HepG2 (cell line): ENCODE measurements around the gene WDR54. TPM values are rescaled to one million over a fixed set of nuclear protein-coding genes. Genes with fewer than 3 reads are reported as not detected.

Experiments used
- CBX2 ChIP-seq, 2 experiments: fragments of 200-600 bp in 1 of 2; sonication (generic); formaldehyde crosslinking in 1 of 2; IDR thresholded peaks; 2 replicates each; pipeline versions ENCODE4 v1.7.0 to v1.8.1; 2018 to 2022; ENCODE audit warnings: low read depth in 2 of 2, low read length in 1 of 2, mild to moderate bottlenecking in 1 of 2, missing genetic modification reagents in 1 of 2
- DNMT1 ChIP-seq: sonication (generic); formaldehyde crosslinking; IDR thresholded peaks from 2 replicates; pipeline ENCODE4 v1.5.1; 2020; ENCODE audit warnings: mild to moderate bottlenecking, missing genetic modification reagents
- ELF4 ChIP-seq: sonication (generic); formaldehyde crosslinking; IDR thresholded peaks from 2 replicates; pipeline ENCODE4 v1.5.0; 2020; ENCODE audit warnings: missing genetic modification reagents, mild to moderate bottlenecking, moderate library complexity, borderline replicate concordance
- HNRNPLL ChIP-seq: fragments of 200-400 bp; formaldehyde crosslinking; IDR thresholded peaks from 2 replicates; pipeline ENCODE4 v1.6.1; 2017; ENCODE audit warnings: mild to moderate bottlenecking, low read depth, low read length; ENCODE audit not compliant: poor library complexity, severe bottlenecking
- NFAT5 ChIP-seq: sonication (generic); formaldehyde crosslinking; IDR thresholded peaks from 2 replicates; pipeline ENCODE4 v1.4.0; 2020; ENCODE audit warnings: missing genetic modification reagents
- NFE2L2 ChIP-seq: fragments of 150-350 bp; IDR thresholded peaks from 2 replicates; pipeline ENCODE4 v1.6.1; 2014; ENCODE audit warnings: low read length
- POLR2AphosphoS5 ChIP-seq: IDR thresholded peaks from 2 replicates; pipeline ENCODE4 v1.6.1; 2012; ENCODE audit warnings: low read depth, low read length
- SMAD1 ChIP-seq: sonication (generic); formaldehyde crosslinking; IDR thresholded peaks from 2 replicates; pipeline ENCODE4 v1.4.0; 2020; ENCODE audit warnings: missing genetic modification reagents, low read depth, mild to moderate bottlenecking, borderline replicate concordance
- TOE1 ChIP-seq: sonication (generic); formaldehyde crosslinking; IDR thresholded peaks from 2 replicates; pipeline ENCODE4 v1.4.0; 2020; ENCODE audit warnings: mild to moderate bottlenecking, missing genetic modification reagents
- U2AF2 ChIP-seq: fragments of 200-400 bp; formaldehyde crosslinking; IDR thresholded peaks from 2 replicates; pipeline ENCODE4 v1.6.1; 2017; ENCODE audit warnings: low read depth, mild to moderate bottlenecking, low read length
- UBTF ChIP-seq: sonication (generic); formaldehyde crosslinking; IDR thresholded peaks from 2 replicates; pipeline ENCODE4 v1.4.0; 2020; ENCODE audit warnings: mild to moderate bottlenecking, missing genetic modification reagents
- ZBTB21 ChIP-seq: sonication (generic); formaldehyde crosslinking; IDR thresholded peaks from 2 replicates; pipeline ENCODE4 v1.4.0; 2020; ENCODE audit warnings: missing genetic modification reagents
- ZNF329 ChIP-seq: sonication (generic); formaldehyde crosslinking; IDR thresholded peaks from 2 replicates; pipeline ENCODE4 v1.9.0; 2021; ENCODE audit warnings: low read depth, mild to moderate bottlenecking, missing genetic modification reagents
- ZNF362 ChIP-seq: sonication (generic); formaldehyde crosslinking; IDR thresholded peaks from 2 replicates; pipeline ENCODE4 v1.4.0; 2020; ENCODE audit warnings: missing genetic modification reagents, mild to moderate bottlenecking, borderline replicate concordance
- ZNF549 ChIP-seq: sonication (generic); formaldehyde crosslinking; IDR thresholded peaks from 2 replicates; pipeline ENCODE4 v1.5.0; 2020; ENCODE audit warnings: missing genetic modification reagents
- ZNF605 ChIP-seq: sonication (generic); formaldehyde crosslinking; IDR thresholded peaks from 2 replicates; pipeline ENCODE4 v1.8.0; 2022; ENCODE audit warnings: mild to moderate bottlenecking, missing genetic modification reagents
- polyA plus RNA-seq, 8 experiments: library from polyadenylated mRNA; depleted of rRNA in 3 of 8; stranded (reverse) in 7 of 8; unstranded in 1 of 8; fragments of >200 nt; fragmentation: Illumina TruSeq in 4 of 8; extraction: Trizol in 4 of 8; gene quantifications; 2 replicates each; pipeline versions ENCODE4 v1.2.1 to v1.2.3, GENCODE V29; 2011 to 2016; ENCODE audit warnings: low read depth in 4 of 8, missing spikeins in 1 of 8, mixed read lengths in 1 of 8; ENCODE audit not compliant: insufficient read depth in 1 of 8
- total RNA-seq, 5 experiments: library from RNA; depleted of rRNA; stranded (reverse); fragments of >200 nt; fragmentation: Illumina TruSeq; extraction: Trizol; gene quantifications; 2 replicates each; pipeline ENCODE4 v1.2.3, GENCODE V29; 2016; ENCODE audit warnings: low read depth in 1 of 5
- TF ChIP-seq, protein P1 (sequence below): sonication (generic); formaldehyde crosslinking; IDR thresholded peaks from 2 replicates; pipeline ENCODE4 v1.5.0; 2020; ENCODE audit warnings: mild to moderate bottlenecking, missing genetic modification reagents, moderate library complexity

The WDR54 gene
- total and polyA plus RNA-seq, 2 of the 13 experiments (the other 11 are each of a cell fraction or from before 2014, with no cell fraction given) = 2.0 to 17.3 TPM

- TF ChIP-seq, protein P1, sequence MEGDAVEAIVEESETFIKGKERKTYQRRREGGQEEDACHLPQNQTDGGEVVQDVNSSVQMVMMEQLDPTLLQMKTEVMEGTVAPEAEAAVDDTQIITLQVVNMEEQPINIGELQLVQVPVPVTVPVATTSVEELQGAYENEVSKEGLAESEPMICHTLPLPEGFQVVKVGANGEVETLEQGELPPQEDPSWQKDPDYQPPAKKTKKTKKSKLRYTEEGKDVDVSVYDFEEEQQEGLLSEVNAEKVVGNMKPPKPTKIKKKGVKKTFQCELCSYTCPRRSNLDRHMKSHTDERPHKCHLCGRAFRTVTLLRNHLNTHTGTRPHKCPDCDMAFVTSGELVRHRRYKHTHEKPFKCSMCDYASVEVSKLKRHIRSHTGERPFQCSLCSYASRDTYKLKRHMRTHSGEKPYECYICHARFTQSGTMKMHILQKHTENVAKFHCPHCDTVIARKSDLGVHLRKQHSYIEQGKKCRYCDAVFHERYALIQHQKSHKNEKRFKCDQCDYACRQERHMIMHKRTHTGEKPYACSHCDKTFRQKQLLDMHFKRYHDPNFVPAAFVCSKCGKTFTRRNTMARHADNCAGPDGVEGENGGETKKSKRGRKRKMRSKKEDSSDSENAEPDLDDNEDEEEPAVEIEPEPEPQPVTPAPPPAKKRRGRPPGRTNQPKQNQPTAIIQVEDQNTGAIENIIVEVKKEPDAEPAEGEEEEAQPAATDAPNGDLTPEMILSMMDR (CRISPR knock-in tag) = peak; percentile 64
- TF ChIP-seq SMAD1 (CRISPR knock-in tag) (no peak), NFAT5 (CRISPR knock-in tag) (peak; percentile 25; the same call in 1 of the 2 replicates), ZNF362 (CRISPR knock-in tag) (no peak), ZNF605 (no peak), NFE2L2 (no peak), CBX2 (IDR thresholded peaks at IDR 0.05; ENCODE audit: low read depth, low read length) (no peak), CBX2 (CRISPR knock-in tag; IDR thresholded peaks at IDR 0.05; ENCODE audit: low read depth) (no peak), DNMT1 (CRISPR knock-in tag) (no peak), ZBTB21 (CRISPR knock-in tag) (no peak), ELF4 (CRISPR knock-in tag) (no peak), ZNF549 (CRISPR knock-in tag) (no peak), HNRNPLL (peak; percentile 20), TOE1 (CRISPR knock-in tag) (no peak), ZNF329 (CRISPR knock-in tag) (no peak), UBTF (CRISPR knock-in tag) (no peak; the same call in 1 of the 2 replicates), U2AF2 (no peak), POLR2AphosphoS5 (peak; percentile 8)
Measured at GRCh38 chr2:74461187-74462053, 39.9 kb downstream of the WDR54 start (continued).
